Measurements from ENCODE around the gene ARL14EPL. TPM values are rescaled to one million over a fixed set of nuclear protein-coding genes. Genes with fewer than 3 reads are reported as not detected.
"Not testable (repeated sequence)": the region's sequence is repeated elsewhere in the genome, so short reads cannot be mapped to it uniquely, and the experiment has no call there.

ARL14EPL gene
- total RNA-seq, 2 experiments from 2014 or later = not detected

DNA sequence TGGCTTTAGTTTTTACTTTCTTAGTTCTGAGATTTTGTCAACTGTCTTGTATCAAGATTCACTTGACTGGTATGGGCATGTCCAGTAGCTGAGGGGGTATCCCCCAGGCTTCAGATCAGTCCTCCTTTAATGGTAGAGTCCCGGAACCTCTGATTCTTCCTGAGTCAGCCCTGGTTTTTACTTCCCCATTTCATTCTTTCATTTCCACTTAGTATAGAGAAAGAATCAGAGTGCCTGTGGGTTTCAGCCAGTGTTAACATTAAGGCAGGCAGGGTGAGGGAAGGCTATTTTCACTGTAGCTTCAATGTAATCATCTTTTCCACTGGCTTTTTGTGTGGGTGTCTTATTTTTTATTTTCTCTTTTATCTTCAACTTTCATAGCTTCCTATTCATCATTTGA lies 44.2 kb downstream of the ARL14EPL start:
- H3K4me3 Mint-ChIP-seq = peak overlapping the region; percentile 38
- DNase-seq = peak; percentile 41
- TF ChIP-seq, protein P1, sequence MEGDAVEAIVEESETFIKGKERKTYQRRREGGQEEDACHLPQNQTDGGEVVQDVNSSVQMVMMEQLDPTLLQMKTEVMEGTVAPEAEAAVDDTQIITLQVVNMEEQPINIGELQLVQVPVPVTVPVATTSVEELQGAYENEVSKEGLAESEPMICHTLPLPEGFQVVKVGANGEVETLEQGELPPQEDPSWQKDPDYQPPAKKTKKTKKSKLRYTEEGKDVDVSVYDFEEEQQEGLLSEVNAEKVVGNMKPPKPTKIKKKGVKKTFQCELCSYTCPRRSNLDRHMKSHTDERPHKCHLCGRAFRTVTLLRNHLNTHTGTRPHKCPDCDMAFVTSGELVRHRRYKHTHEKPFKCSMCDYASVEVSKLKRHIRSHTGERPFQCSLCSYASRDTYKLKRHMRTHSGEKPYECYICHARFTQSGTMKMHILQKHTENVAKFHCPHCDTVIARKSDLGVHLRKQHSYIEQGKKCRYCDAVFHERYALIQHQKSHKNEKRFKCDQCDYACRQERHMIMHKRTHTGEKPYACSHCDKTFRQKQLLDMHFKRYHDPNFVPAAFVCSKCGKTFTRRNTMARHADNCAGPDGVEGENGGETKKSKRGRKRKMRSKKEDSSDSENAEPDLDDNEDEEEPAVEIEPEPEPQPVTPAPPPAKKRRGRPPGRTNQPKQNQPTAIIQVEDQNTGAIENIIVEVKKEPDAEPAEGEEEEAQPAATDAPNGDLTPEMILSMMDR (IDR thresholded peaks at IDR 0.05) = no peak

DNA sequence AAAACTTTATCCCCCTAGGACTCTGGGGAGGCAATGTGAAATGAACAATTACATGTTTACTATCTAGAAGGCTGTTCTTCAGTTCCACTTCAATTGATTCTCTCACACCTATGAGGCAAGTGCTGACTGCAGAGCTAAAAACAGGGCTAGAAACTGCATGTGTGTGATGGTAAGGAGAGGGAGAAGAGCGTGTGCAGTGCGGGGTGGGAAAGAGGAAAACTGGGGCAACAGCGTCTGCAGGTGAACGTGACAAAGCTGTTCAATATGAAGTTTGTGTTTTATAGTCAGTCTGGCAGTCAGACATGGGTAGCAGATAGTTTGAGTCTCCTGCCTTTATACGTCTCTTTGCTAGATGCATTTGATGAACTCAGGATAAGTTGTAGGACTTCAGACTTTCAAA lies 45.9 kb downstream of the ARL14EPL start:
- Mint-ChIP-seq H3K4me1 (ENCODE audit: low read depth) (peaks cover 40% of the 10 kb centered on the region), H3K9me3 (no peaks in the 10 kb centered on the region), H3K4me3 (no peak overlapping the region), H3K27me3 (peaks cover 2% of the 10 kb centered on the region), H3K27ac (no peak overlapping the region), H3K36me3 (ENCODE audit: low read depth) (peaks cover 8% of the 10 kb centered on the region)
- ChIA-PET POLR2A (interaction anchor here (2.0 kb wide), 1 partner anchor 9 kb away, joined by 5 read pairs; no protein-coding TSS in a partner anchor), CTCF (no interaction called here)
- TF ChIP-seq, protein P1 (IDR thresholded peaks at IDR 0.05) = no peak
- DNase-seq (no peak), ATAC-seq (no peak)
- intact Hi-C loops (cut with micrococcal nuclease) = no loop called here

More for the DNA sequence above, 44.2 kb downstream of the ARL14EPL start:
- peak overlapping the region; percentile 36 for H3K27ac Mint-ChIP-seq
- peaks cover 24% of the 10 kb centered on the region for H3K4me1 Mint-ChIP-seq (ENCODE audit: low read depth)
- peaks cover 5% of the 10 kb centered on the region for H3K27me3 Mint-ChIP-seq
- ChIA-PET POLR2A (interaction anchor here (0.9 to 2.2 kb wide), 3 partner anchors 9 to 451 kb away, joined by 3 to 17 read pairs (median 3); partner anchors contain the start of genes AP3S1, ATG12 and COMMD10), CTCF (interaction anchor here (1.2 to 2.0 kb wide), 2 partner anchors 8 to 441 kb away, joined by 4 to 18 read pairs; no protein-coding TSS in a partner anchor)
- no peaks in the 10 kb centered on the region for H3K9me3 Mint-ChIP-seq
- intact Hi-C loops (cut with micrococcal nuclease) = no loop called here
- peak; percentile 93 for ATAC-seq
- H3K36me3 Mint-ChIP-seq (ENCODE audit: low read depth) = peaks cover 2% of the 10 kb centered on the region

DNA sequence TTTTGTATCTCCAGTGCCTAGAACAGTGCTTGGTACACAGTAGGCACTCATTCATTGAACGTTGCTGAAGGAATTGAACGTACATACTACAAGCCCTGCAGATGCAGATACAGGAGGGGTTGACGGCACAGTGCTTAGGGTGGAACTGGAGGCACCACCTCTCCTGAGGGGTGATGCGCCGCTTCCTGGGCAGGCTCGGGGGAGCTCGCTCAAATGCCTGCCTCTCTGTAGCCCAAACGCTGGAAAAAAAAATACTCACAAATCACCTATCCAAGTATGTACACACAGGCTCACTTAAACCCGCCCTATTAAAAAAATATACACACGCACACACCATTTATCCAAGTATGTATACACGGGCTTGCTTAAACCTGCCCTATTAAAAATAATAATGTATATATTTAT lies 52.0 kb downstream of the ARL14EPL start:
- Mint-ChIP-seq H3K4me1 (ENCODE audit: low read depth) (peaks cover 49% of the 10 kb centered on the region), H3K27me3 (no peaks in the 10 kb centered on the region)
- CTCF ChIA-PET = no interaction called here

DNA sequence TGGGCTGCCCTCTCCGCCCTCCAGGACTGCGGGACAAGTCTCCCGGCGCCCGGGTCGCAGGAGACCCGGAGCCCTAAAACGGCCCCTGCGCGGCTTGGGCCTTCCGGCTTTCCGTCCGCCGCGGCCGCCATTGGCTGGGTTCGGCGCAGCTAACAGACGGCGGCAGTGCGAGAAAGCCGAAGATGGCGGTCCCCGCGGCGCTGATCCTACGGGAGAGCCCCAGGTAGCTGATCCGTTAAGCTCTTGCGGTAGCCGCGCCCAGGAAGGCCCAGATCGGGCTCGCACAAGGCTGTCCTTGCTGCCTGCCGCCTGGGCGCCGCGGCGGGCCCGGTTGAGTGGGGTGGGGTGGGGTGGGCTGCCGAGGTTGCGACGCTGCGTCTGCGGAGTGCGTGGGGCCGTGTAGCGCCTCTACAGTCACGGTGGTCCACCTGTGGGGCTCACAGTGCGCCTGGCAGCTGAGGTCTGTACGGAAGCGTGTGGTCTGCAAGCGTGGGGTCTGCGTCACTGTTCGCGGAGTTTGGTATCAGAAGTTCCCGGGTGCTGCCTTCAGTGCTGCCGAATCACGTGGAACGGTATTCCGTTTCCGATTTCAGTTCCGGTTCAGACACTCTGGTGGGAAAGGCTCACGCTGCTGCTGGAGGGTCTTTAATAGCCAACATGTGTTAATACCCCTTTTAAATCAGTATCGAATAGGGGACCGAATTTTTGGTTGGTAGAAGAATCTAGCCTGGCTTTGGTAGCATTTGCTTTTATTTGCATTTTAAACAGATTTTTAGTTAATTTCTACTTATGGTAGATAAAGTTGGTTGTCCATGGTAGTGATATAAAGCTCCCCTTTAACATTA lies 52.8 kb downstream of the ARL14EPL start, which contains the start of gene COMMD10:
Gene COMMD10 (plus strand): TSS at position 155 of the 845 bp plus-strand sequence.
- peaks cover 1% of the 10 kb centered on the region for H3K9me3 Mint-ChIP-seq
- TF ChIP-seq, protein P1 (IDR thresholded peaks at IDR 0.05) = no peak
- H3K27ac Mint-ChIP-seq = peak within 1 kb of the TSS; percentile 95
- intact Hi-C loops (cut with micrococcal nuclease) = no loop called here
- ATAC-seq = peak; percentile 90
- ChIA-PET CTCF (interaction anchor here (1.2 kb wide), 1 partner anchor 244 kb away, joined by 4 read pairs; the partner anchor contains the start of gene ATG12), POLR2A (interaction anchor here (1.0 to 2.9 kb wide), 3 partner anchors 9 to 449 kb away, joined by 4 to 17 read pairs (median 4); no protein-coding TSS in a partner anchor)
- DNase-seq = peak; percentile 89
- peaks cover 30% of the 10 kb centered on the region for H3K36me3 Mint-ChIP-seq (ENCODE audit: low read depth)
- no peaks in the 10 kb centered on the region for H3K27me3 Mint-ChIP-seq
- H3K4me3 Mint-ChIP-seq = peak within 1 kb of the TSS; percentile 89
- peaks cover 52% of the 10 kb centered on the region for H3K4me1 Mint-ChIP-seq (ENCODE audit: low read depth)

More for the DNA sequence above, 52.0 kb downstream of the ARL14EPL start:
- H3K36me3 Mint-ChIP-seq (ENCODE audit: low read depth) = peaks cover 29% of the 10 kb centered on the region
- intact Hi-C loops (cut with micrococcal nuclease) = no loop called here
- peak overlapping the region; percentile 89 for H3K4me3 Mint-ChIP-seq
- peaks cover 1% of the 10 kb centered on the region for H3K9me3 Mint-ChIP-seq
- DNase-seq = peak; percentile 51
- ATAC-seq = peak; percentile 60
- peak overlapping the region; percentile 95 for H3K27ac Mint-ChIP-seq
- TF ChIP-seq, protein P1 (IDR thresholded peaks at IDR 0.05) = no peak
- POLR2A ChIA-PET = interaction anchor here (1.0 to 2.9 kb wide), 3 partner anchors 8 to 448 kb away, joined by 4 to 17 read pairs (median 4); no protein-coding TSS in a partner anchor

DNA sequence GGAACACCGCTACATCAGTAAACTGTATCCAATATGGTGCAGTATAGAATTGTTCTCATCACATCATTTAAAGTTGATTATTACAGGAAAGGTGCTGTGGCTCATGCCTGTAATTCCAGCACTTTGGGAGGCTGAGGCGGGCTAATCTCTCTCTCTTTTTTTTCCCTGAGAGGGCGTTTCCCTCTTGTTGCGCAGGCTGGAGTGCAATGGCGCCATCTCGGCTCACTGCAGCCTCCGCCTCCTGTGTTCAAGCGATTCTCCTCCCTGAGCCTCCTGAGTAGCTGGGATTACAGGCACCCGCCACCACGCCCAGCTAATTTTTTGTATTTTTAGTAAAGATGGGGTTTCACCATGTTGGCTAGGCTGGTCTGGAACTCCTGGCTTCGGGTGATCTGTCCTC lies 54.0 kb downstream of the ARL14EPL start:
- ATAC-seq = not testable (repeated sequence)

More for the DNA sequence above, 54.0 kb downstream of the ARL14EPL start:
- peak overlapping the region; percentile 89 for H3K4me3 Mint-ChIP-seq
- H3K36me3 Mint-ChIP-seq (ENCODE audit: low read depth) = peaks cover 32% of the 10 kb centered on the region
- H3K27me3 Mint-ChIP-seq; intact Hi-C loops (cut with micrococcal nuclease); H3K9me3 Mint-ChIP-seq; DNase-seq: not testable (repeated sequence)
- peaks cover 52% of the 10 kb centered on the region for H3K4me1 Mint-ChIP-seq (ENCODE audit: low read depth)
- peak overlapping the region; percentile 39 for H3K27ac Mint-ChIP-seq
- ChIA-PET CTCF (interaction anchor here (1.0 kb wide), 1 partner anchor 10 kb away, joined by 3 read pairs; no protein-coding TSS in a partner anchor), POLR2A (interaction anchor here (2.9 kb wide), 1 partner anchor 10 kb away, joined by 17 read pairs; no protein-coding TSS in a partner anchor)
